HepG2 (cell line): ENCODE measurements around the gene VENTX. TPM values are rescaled to one million over a fixed set of nuclear protein-coding genes. Genes with fewer than 3 reads are reported as not detected.

Experiments
- ATAC-seq: fragments of 200-7000 bp; cut with Tn5 transposase; 3 replicates; pipeline ENCODE4 v1.9.1; 2020; ENCODE audit warnings: mild to moderate bottlenecking, moderate library complexity
- BruUV-seq: library from RNA; stranded (reverse); fragments of 400-500 nt; replicated peaks from 2 replicates; lab custom pipeline; 2021; lab: Mats Ljungman, UMichigan
- CTCF ChIA-PET: fragments of 300-600 bp; formaldehyde crosslinking; extraction: SDS; loops from one replicate; lab custom pipeline; 2021; ENCODE audit warnings: low total read pairs, inconsistent platforms, low intra/inter-chr PET ratio; lab: Yijun Ruan, JAX
- POLR2A ChIA-PET: fragments of 350-600 bp; sonication (Branson Sonifier 250); formaldehyde crosslinking; loops from one replicate; lab custom pipeline; 2020; ENCODE audit warnings: antibody characterized with exemption, inconsistent platforms; lab: Yijun Ruan, JAX
- DNase-seq: peaks from one replicate; pipeline ENCODE4 v3.0.0-alpha.2; 2015; ENCODE audit warnings: low spot score
- FAIRE-seq: peaks from 3 replicates; lab custom pipeline; 2011; peaks lifted over from hg19 to GRCh38; lab: Jason Lieb, UNC
- H2AFZ ChIP-seq: one replicate; pipeline ENCODE4 v1.6.1; 2011; ENCODE audit warnings: low read length, inconsistent platforms
- H3K27ac ChIP-seq: fragments of 300-600 bp; 3 replicates; pipeline ENCODE4 v1.8.0; 2011; ENCODE audit warnings: mixed run types, mild to moderate bottlenecking, mixed read lengths, low read length, inconsistent platforms; ENCODE audit not compliant: insufficient read depth; ENCODE audit errors: extremely low read length
- H3K27me3 ChIP-seq, 2 experiments: fragments of 200-600 bp in 1 of 2; 2 replicates in 1 of 2; 3 replicates in 1 of 2; pipeline versions ENCODE4 v1.6.0 to v1.8.0; 2011; ENCODE audit warnings: low read length in 2 of 2, mild to moderate bottlenecking in 2 of 2, moderate library complexity in 2 of 2, inconsistent platforms in 1 of 2; ENCODE audit not compliant: insufficient read depth in 2 of 2, control insufficient read depth in 1 of 2
- H3K36me3 ChIP-seq, 2 experiments: fragments of 200-600 bp in 1 of 2; replicated peaks in 1 of 2; 2 replicates in 1 of 2; 3 replicates in 1 of 2; pipeline versions ENCODE4 v1.5.1 to v1.8.0; 2011; ENCODE audit warnings: low read length in 2 of 2, inconsistent platforms in 1 of 2; ENCODE audit not compliant: insufficient read depth in 2 of 2, control insufficient read depth in 1 of 2
- H3K4me1 ChIP-seq: 2 replicates; pipeline ENCODE4 v1.5.1; 2012; ENCODE audit warnings: low read length, inconsistent platforms; ENCODE audit not compliant: insufficient read depth
- H3K4me2 ChIP-seq: 2 replicates; pipeline ENCODE4 v1.6.0; 2011; ENCODE audit warnings: low read depth, low read length, inconsistent platforms
- H3K4me3 ChIP-seq, 3 experiments: fragments of 200-600 bp in 1 of 3; sonication (generic), shearing (Covaris generic) in 1 of 3; replicated peaks in 1 of 3; 2 replicates each; pipeline ENCODE4 v1.5.1; 2011 to 2016; ENCODE audit warnings: low read length in 3 of 3, inconsistent platforms in 2 of 3, low read depth in 2 of 3, mild to moderate bottlenecking in 2 of 3, control low read depth in 1 of 3, mixed read lengths in 1 of 3; ENCODE audit not compliant: insufficient read depth in 1 of 3
- H3K79me2 ChIP-seq: one replicate; pipeline ENCODE4 v1.6.1; 2011; ENCODE audit warnings: low read length, inconsistent platforms; ENCODE audit not compliant: insufficient read depth
- H3K9ac ChIP-seq: 2 replicates; pipeline ENCODE4 v1.6.0; 2011; ENCODE audit warnings: mild to moderate bottlenecking, low read depth, low read length, inconsistent platforms; ENCODE audit not compliant: insufficient read depth
- H3K9me3 ChIP-seq: 2 replicates; pipeline ENCODE4 v1.5.1; 2012; ENCODE audit warnings: mild to moderate bottlenecking, low read length
- H4K20me1 ChIP-seq: 2 replicates; pipeline ENCODE4 v1.6.0; 2011; ENCODE audit warnings: inconsistent platforms, mild to moderate bottlenecking, low read length, moderate library complexity; ENCODE audit not compliant: insufficient read depth
- BCL6 ChIP-seq: IDR thresholded peaks from 2 replicates; pipeline ENCODE4 v1.6.1; 2016; ENCODE audit warnings: missing genetic modification reagents, missing compliant biosample characterization
- CEBPG ChIP-seq: IDR thresholded peaks from 2 replicates; pipeline ENCODE4 v1.6.1; 2016
- DNMT1 ChIP-seq: sonication (generic); formaldehyde crosslinking; IDR thresholded peaks from 2 replicates; pipeline ENCODE4 v1.5.1; 2020; ENCODE audit warnings: mild to moderate bottlenecking, missing genetic modification reagents
- FOXP1 ChIP-seq, 2 experiments: fragments of 450-650 bp in 1 of 2; IDR thresholded peaks; 2 replicates each; pipeline ENCODE4 v1.6.1; 2017 to 2018; ENCODE audit warnings: antibody characterized with exemption in 1 of 2
- HBP1 ChIP-seq: IDR thresholded peaks from 2 replicates; pipeline ENCODE4 v1.6.1; 2016; ENCODE audit warnings: low read depth, control low read depth
- MLXIP ChIP-seq: sonication (generic); formaldehyde crosslinking; IDR thresholded peaks from 2 replicates; pipeline ENCODE4 v1.9.0; 2021; ENCODE audit warnings: missing genetic modification reagents, borderline replicate concordance
- NFRKB ChIP-seq: fragments of 450-650 bp; IDR thresholded peaks from 2 replicates; pipeline ENCODE4 v1.6.1; 2017
- POLR2A ChIP-seq, 2 experiments: IDR thresholded peaks; 2 replicates each; pipeline ENCODE4 v1.6.1; 2011; ENCODE audit warnings: low read depth in 2 of 2, low read length in 2 of 2, mild to moderate bottlenecking in 1 of 2, moderate library complexity in 1 of 2; ENCODE audit not compliant: insufficient read depth in 1 of 2
- TARDBP ChIP-seq: sonication (generic); formaldehyde crosslinking; IDR thresholded peaks from 2 replicates; pipeline ENCODE4 v1.8.0; 2022; ENCODE audit warnings: mild to moderate bottlenecking, missing genetic modification reagents
- ZBED4 ChIP-seq: sonication (generic); formaldehyde crosslinking; IDR thresholded peaks from 2 replicates; pipeline ENCODE4 v1.4.0; 2020; ENCODE audit warnings: missing genetic modification reagents, borderline replicate concordance
- ZBTB39 ChIP-seq: sonication (generic); formaldehyde crosslinking; IDR thresholded peaks from 2 replicates; pipeline ENCODE4 v1.5.0; 2020; ENCODE audit warnings: missing genetic modification reagents
- ZBTB44 ChIP-seq: sonication (generic); formaldehyde crosslinking; IDR thresholded peaks from 2 replicates; pipeline ENCODE4 v1.4.0; 2020; ENCODE audit warnings: missing genetic modification reagents
- ZC3H4 ChIP-seq: sonication (generic); formaldehyde crosslinking; IDR thresholded peaks from 2 replicates; pipeline ENCODE4 v1.4.0; 2020; ENCODE audit warnings: missing genetic modification reagents, borderline replicate concordance
- ZNF607 ChIP-seq: sonication (generic); formaldehyde crosslinking; IDR thresholded peaks from 2 replicates; pipeline ENCODE4 v1.5.1; 2020; ENCODE audit warnings: missing genetic modification reagents, mild to moderate bottlenecking, borderline replicate concordance
- WGBS: methylation state at CpG from one replicate; pipeline ENCODE4 v1.1.6; 2017; ENCODE audit warnings: low lambda C conversion rate; 5-methylcytosine and 5-hydroxymethylcytosine counted together
- in situ Hi-C: cut with HindIII; loops from 2 replicates; pipeline ENCODE4 v1.10.0; 2017; ENCODE audit warnings: low pct_unique_long_range_greater_than_20kb; ENCODE audit not compliant: extremely low pct_ligation_motif_present
- intact Hi-C: fragments of 100-400 bp; cut with micrococcal nuclease; formaldehyde crosslinking; loops from one replicate; pipeline ENCODE4 v1.10.0; 2022; ENCODE audit not compliant: unreplicated experiment
- polyA plus RNA-seq, 8 experiments: library from polyadenylated mRNA; depleted of rRNA in 3 of 8; stranded (reverse) in 7 of 8; unstranded in 1 of 8; fragments of >200 nt; fragmentation: Illumina TruSeq in 4 of 8; extraction: Trizol in 4 of 8; gene quantifications; 2 replicates each; pipeline versions ENCODE4 v1.2.1 to v1.2.3, GENCODE V29; 2011 to 2016; ENCODE audit warnings: low read depth in 4 of 8, missing spikeins in 1 of 8, mixed read lengths in 1 of 8; ENCODE audit not compliant: insufficient read depth in 1 of 8
- total RNA-seq, 5 experiments: library from RNA; depleted of rRNA; stranded (reverse); fragments of >200 nt; fragmentation: Illumina TruSeq; extraction: Trizol; gene quantifications; 2 replicates each; pipeline ENCODE4 v1.2.3, GENCODE V29; 2016; ENCODE audit warnings: low read depth in 1 of 5

VENTX gene
- total and polyA plus RNA-seq, 2 of the 13 experiments (the other 11 are each of a cell fraction or from before 2014, with no cell fraction given): not detected

GRCh38 chr10:133198206-133198605 is 39.4 kb upstream of the VENTX start:
- Histone ChIP-seq H3K4me3 (no peak overlapping the region), H4K20me1 (no peaks in the 10 kb centered on the region), H3K4me1 (no peaks in the 10 kb centered on the region), H3K27me3 (peaks cover 33 to 80% of the 10 kb centered on the region in 2 experiments; a peak in 4 of 5 replicates), H3K36me3 (no peaks in the 10 kb centered on the region), H3K27ac (no peak overlapping the region), H3K9me3 (no peaks in the 10 kb centered on the region), H3K79me2 (no peaks in the 10 kb centered on the region), H3K4me2 (no peak overlapping the region), H3K9ac (no peak overlapping the region), H2AFZ (no peak overlapping the region)
- intact Hi-C loops: no loop called here
- BruUV-seq: no TSS peak
- FAIRE-seq: no peak
- 82% methylated on average over 4 of the region's 26 CpGs for WGBS
- in situ Hi-C loops: no loop called here
- ATAC-seq: no peak
- ChIA-PET POLR2A (no interaction called here), CTCF (no interaction called here)
- no peak for DNase-seq
- TF ChIP-seq TARDBP (no peak), MLXIP (CRISPR knock-in tag) (no peak), ZBTB44 (CRISPR knock-in tag) (no peak), ZC3H4 (CRISPR knock-in tag) (no peak), BCL6 (CRISPR knock-in tag) (no peak), ZBED4 (CRISPR knock-in tag) (no peak), POLR2A (IDR thresholded peaks at IDR 0.05; ENCODE audit: insufficient read depth in 1 of 2, low read depth in 2 of 2, low read length in 2 of 2) (no peak), ZBTB39 (CRISPR knock-in tag) (no peak), NFRKB (no peak), FOXP1 (IDR thresholded peaks at IDR 0.05) (no peak), FOXP1 (CRISPR knock-in tag; IDR thresholded peaks at IDR 0.05) (no peak), CEBPG (CRISPR knock-in tag) (no peak), HBP1 (CRISPR knock-in tag) (no peak), ZNF607 (CRISPR knock-in tag) (no peak), DNMT1 (no peak)
